HCT116 (cell line): ENCODE measurements around the gene OSBP2. TPM values are rescaled to one million over a fixed set of nuclear protein-coding genes. Genes with fewer than 3 reads are reported as not detected.

ENCODE experiments used
- ATAC-seq: fragments of 200-7000 bp; cut with Tn5 transposase; 2 replicates; pipeline ENCODE4 v1.9.1; 2020; ENCODE audit warnings: mild to moderate bottlenecking, moderate library complexity
- BruUV-seq: library from RNA; stranded (reverse); fragments of 400-500 nt; replicated peaks from 2 replicates; lab custom pipeline; 2021; lab: Mats Ljungman, UMichigan
- CTCF ChIA-PET: fragments of 300-600 bp; sonication (Branson Sonifier 250); formaldehyde crosslinking; loops from one replicate; lab custom pipeline; 2021; ENCODE audit warnings: antibody characterized with exemption; lab: Charles Lee
- POLR2A ChIA-PET: fragments of 300-600, 350-600 bp; sonication (Branson Sonifier 250); formaldehyde crosslinking; loops from one replicate; lab custom pipeline; 2021; ENCODE audit warnings: antibody characterized with exemption; lab: Charles Lee
- RAD21 ChIA-PET, 2 experiments: fragments of 300-600 bp; sonication (Branson Sonifier 250); formaldehyde crosslinking; loops; one replicate each; lab custom pipeline; 2023; ENCODE audit warnings: low total read pairs in 2 of 2; ENCODE audit not compliant: uncharacterized antibody in 2 of 2, unreplicated experiment in 2 of 2, low non-redundant PET in 1 of 2; lab: Charles Lee
- DNase-seq: peaks from one replicate; pipeline ENCODE4 v3.0.0-alpha.2; 2010; ENCODE audit warnings: low read depth, low spot score
- H2AFZ ChIP-seq: fragments of 200-600 bp; shearing (Covaris generic), sonication (generic); 2 replicates; pipeline ENCODE4 v1.6.1; 2017; ENCODE audit warnings: low read depth, mixed run types, mixed read lengths, antibody characterized with exemption, low read length; ENCODE audit not compliant: poor library complexity, severe bottlenecking
- H3K27ac ChIP-seq: 2 replicates; pipeline ENCODE4 v1.5.1; 2012; ENCODE audit warnings: low read depth, low read length
- H3K27me3 ChIP-seq: fragments of 200-600 bp; sonication (generic); 2 replicates; pipeline ENCODE4 v1.6.1; 2016; ENCODE audit warnings: mixed run types, low read length, mixed read lengths; ENCODE audit not compliant: insufficient read depth
- H3K36me3 ChIP-seq, 2 experiments: fragments of 200-500 bp in 1 of 2; fragments of 200-600 bp in 1 of 2; sonication (Bioruptor generic) in 1 of 2; sonication (generic) in 1 of 2; 2 replicates each; pipeline versions ENCODE4 v1.5.1 to v1.6.1; 2014 to 2016; ENCODE audit warnings: low read length in 2 of 2, inconsistent platforms in 1 of 2, mixed read lengths in 1 of 2, mixed run types in 1 of 2; ENCODE audit not compliant: insufficient read depth in 2 of 2, control insufficient read depth in 1 of 2
- H3K4me1 ChIP-seq, 2 experiments: fragments of 200-600 bp in 1 of 2; sonication (generic) in 1 of 2; 2 replicates each; pipeline versions ENCODE4 v1.5.1 to v1.6.1; 2012 to 2017; ENCODE audit warnings: low read length in 2 of 2, inconsistent platforms in 1 of 2, mild to moderate bottlenecking in 1 of 2, mixed read lengths in 1 of 2, mixed run types in 1 of 2, moderate library complexity in 1 of 2; ENCODE audit not compliant: insufficient read depth in 2 of 2, control insufficient read depth in 1 of 2
- H3K4me2 ChIP-seq: fragments of 200-600 bp; sonication (generic); 2 replicates; pipeline ENCODE4 v1.6.1; 2017; ENCODE audit warnings: mixed run types, low read length, mixed read lengths
- H3K4me3 ChIP-seq, 2 experiments: fragments of 200-600 bp in 1 of 2; sonication (generic) in 1 of 2; replicated peaks in 1 of 2; 2 replicates each; pipeline ENCODE4 v1.5.1; 2011 to 2016; ENCODE audit warnings: low read length in 2 of 2, control low read depth in 1 of 2, low read depth in 1 of 2, mild to moderate bottlenecking in 1 of 2, mixed read lengths in 1 of 2, mixed run types in 1 of 2
- H3K79me2 ChIP-seq: fragments of 200-600 bp; sonication (generic); 2 replicates; pipeline ENCODE4 v1.6.1; 2017; ENCODE audit warnings: mild to moderate bottlenecking, mixed run types, low read length, moderate library complexity, mixed read lengths; ENCODE audit not compliant: insufficient read depth
- H3K9ac ChIP-seq: fragments of 200-600 bp; sonication (generic); 2 replicates; pipeline ENCODE4 v1.6.1; 2016; ENCODE audit warnings: low read length, mixed read lengths
- H3K9me2 ChIP-seq: fragments of 200-600 bp; sonication (generic), shearing (Covaris generic); 2 replicates; pipeline ENCODE4 v1.6.1; 2017; ENCODE audit warnings: mixed run types, mild to moderate bottlenecking, moderate library complexity; ENCODE audit not compliant: insufficient read depth
- H3K9me3 ChIP-seq, 2 experiments: fragments of 200-500 bp in 1 of 2; fragments of 200-600 bp in 1 of 2; sonication (Bioruptor generic) in 1 of 2; sonication (generic) in 1 of 2; 2 replicates each; pipeline ENCODE4 v1.6.1; 2014 to 2017; ENCODE audit warnings: low read length in 2 of 2, mixed read lengths in 2 of 2, inconsistent platforms in 1 of 2, low read depth in 1 of 2, mild to moderate bottlenecking in 1 of 2, mixed run types in 1 of 2, moderate library complexity in 1 of 2; ENCODE audit not compliant: control insufficient read depth in 1 of 2, insufficient read depth in 1 of 2
- H4K20me1 ChIP-seq: fragments of 200-600 bp; sonication (generic), shearing (Covaris generic); 2 replicates; pipeline ENCODE4 v1.6.1; 2017; ENCODE audit warnings: mixed run types, mild to moderate bottlenecking, moderate library complexity; ENCODE audit not compliant: insufficient read depth
- ATF3 ChIP-seq: IDR thresholded peaks from 2 replicates; pipeline ENCODE4 v1.6.1; 2012
- CBX3 ChIP-seq: IDR thresholded peaks from 2 replicates; pipeline ENCODE4 v1.6.1; 2012; ENCODE audit warnings: low read depth
- CEBPB ChIP-seq: IDR thresholded peaks from 2 replicates; pipeline ENCODE4 v1.6.1; 2012; ENCODE audit warnings: low read depth
- EGR1 ChIP-seq: IDR thresholded peaks from 2 replicates; pipeline ENCODE4 v1.6.1; 2012; ENCODE audit warnings: low read depth
- ELF1 ChIP-seq: IDR thresholded peaks from 2 replicates; pipeline ENCODE4 v1.6.1; 2012; ENCODE audit warnings: low read depth, borderline replicate concordance
- EZH2 ChIP-seq: fragments of 200-600 bp; sonication (generic); IDR thresholded peaks from 2 replicates; pipeline ENCODE4 v1.6.1; 2017; ENCODE audit warnings: antibody characterized with exemption, mixed run types
- FOSL1 ChIP-seq: IDR thresholded peaks from 2 replicates; pipeline ENCODE4 v1.6.1; 2012; ENCODE audit warnings: low read depth
- JUND ChIP-seq: IDR thresholded peaks from 2 replicates; pipeline ENCODE4 v1.6.1; 2012
- MAX ChIP-seq: IDR thresholded peaks from 2 replicates; pipeline ENCODE4 v1.6.1; 2012
- POLR2A ChIP-seq: IDR thresholded peaks from 2 replicates; pipeline ENCODE4 v1.7.0; 2011; ENCODE audit warnings: borderline replicate concordance; ENCODE audit not compliant: insufficient read depth, insufficient read length; ENCODE audit errors: extremely low read depth
- POLR2AphosphoS5 ChIP-seq: IDR thresholded peaks from 2 replicates; pipeline ENCODE4 v1.6.1; 2011; ENCODE audit warnings: mild to moderate bottlenecking, low read depth, low read length, moderate library complexity
- RAD21 ChIP-seq: IDR thresholded peaks from 2 replicates; pipeline ENCODE4 v1.6.1; 2012; ENCODE audit warnings: low read depth, mild to moderate bottlenecking
- SP1 ChIP-seq: IDR thresholded peaks from 2 replicates; pipeline ENCODE4 v1.6.1; 2012; ENCODE audit warnings: low read depth
- TCF7L2 ChIP-seq: IDR thresholded peaks from 2 replicates; pipeline ENCODE4 v1.7.0; 2011; ENCODE audit warnings: borderline replicate concordance, inconsistent platforms; ENCODE audit not compliant: insufficient read depth, insufficient read length; ENCODE audit errors: extremely low read depth
- ZBTB33 ChIP-seq: IDR thresholded peaks from 2 replicates; pipeline ENCODE4 v1.6.1; 2011; ENCODE audit warnings: mild to moderate bottlenecking, low read length, moderate library complexity; ENCODE audit not compliant: insufficient replicate concordance; ENCODE audit errors: extremely low read depth
- ZNF274 ChIP-seq: fragments of 200-500 bp; sonication (Bioruptor generic); IDR thresholded peaks from 2 replicates; pipeline ENCODE4 v1.6.1; 2014; ENCODE audit warnings: mild to moderate bottlenecking, low read depth, low read length, inconsistent platforms
- intact Hi-C: fragments of 100-400 bp; cut with micrococcal nuclease; formaldehyde crosslinking; loops from 2 replicates; pipeline ENCODE4 v1.10.0; 2022
- total RNA-seq: library from RNA; stranded (reverse); gene quantifications from one replicate; pipeline ENCODE4 v1.2.1, GENCODE V29; 2021; ENCODE audit not compliant: unreplicated experiment
- TF ChIP-seq, protein P1 (sequence below): IDR thresholded peaks from 2 replicates; pipeline ENCODE4 v1.6.1; 2012; ENCODE audit warnings: low read depth

Gene OSBP2
- total RNA-seq, 1 experiment from 2014 or later, result 12.9 TPM

DNA sequence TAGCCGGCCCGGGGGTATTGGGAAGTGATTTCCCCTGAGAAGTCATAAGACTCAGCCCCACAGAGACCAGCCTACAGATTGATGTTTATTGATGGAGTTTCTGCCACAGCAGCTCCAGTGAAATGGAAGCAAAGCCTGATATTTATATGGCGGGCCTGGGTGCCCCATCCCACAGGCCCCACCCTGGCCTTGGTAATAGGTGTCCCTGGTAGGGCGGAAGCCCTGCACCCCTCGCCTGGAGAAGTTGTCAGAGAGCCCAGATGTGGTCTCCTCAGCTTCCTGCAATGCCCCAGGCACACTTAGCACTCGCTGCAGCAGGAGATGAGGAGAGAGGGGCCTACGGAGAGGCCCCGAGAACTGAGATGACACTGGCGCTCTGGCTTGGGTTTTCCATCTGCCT, 166.5 kb downstream of the OSBP2 start (continued):
- TF ChIP-seq, protein P1, sequence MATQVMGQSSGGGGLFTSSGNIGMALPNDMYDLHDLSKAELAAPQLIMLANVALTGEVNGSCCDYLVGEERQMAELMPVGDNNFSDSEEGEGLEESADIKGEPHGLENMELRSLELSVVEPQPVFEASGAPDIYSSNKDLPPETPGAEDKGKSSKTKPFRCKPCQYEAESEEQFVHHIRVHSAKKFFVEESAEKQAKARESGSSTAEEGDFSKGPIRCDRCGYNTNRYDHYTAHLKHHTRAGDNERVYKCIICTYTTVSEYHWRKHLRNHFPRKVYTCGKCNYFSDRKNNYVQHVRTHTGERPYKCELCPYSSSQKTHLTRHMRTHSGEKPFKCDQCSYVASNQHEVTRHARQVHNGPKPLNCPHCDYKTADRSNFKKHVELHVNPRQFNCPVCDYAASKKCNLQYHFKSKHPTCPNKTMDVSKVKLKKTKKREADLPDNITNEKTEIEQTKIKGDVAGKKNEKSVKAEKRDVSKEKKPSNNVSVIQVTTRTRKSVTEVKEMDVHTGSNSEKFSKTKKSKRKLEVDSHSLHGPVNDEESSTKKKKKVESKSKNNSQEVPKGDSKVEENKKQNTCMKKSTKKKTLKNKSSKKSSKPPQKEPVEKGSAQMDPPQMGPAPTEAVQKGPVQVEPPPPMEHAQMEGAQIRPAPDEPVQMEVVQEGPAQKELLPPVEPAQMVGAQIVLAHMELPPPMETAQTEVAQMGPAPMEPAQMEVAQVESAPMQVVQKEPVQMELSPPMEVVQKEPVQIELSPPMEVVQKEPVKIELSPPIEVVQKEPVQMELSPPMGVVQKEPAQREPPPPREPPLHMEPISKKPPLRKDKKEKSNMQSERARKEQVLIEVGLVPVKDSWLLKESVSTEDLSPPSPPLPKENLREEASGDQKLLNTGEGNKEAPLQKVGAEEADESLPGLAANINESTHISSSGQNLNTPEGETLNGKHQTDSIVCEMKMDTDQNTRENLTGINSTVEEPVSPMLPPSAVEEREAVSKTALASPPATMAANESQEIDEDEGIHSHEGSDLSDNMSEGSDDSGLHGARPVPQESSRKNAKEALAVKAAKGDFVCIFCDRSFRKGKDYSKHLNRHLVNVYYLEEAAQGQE, result no peak
- TF ChIP-seq RAD21 (no peak), ATF3 (no peak), FOSL1 (no peak), ZNF274 (no peak), CEBPB (no peak)
- TF ChIP-seq, all 23 proteins: peak for 0

- ChIA-PET POLR2A (no interaction called here), CTCF (no interaction called here), RAD21 (no interaction called here)
- Histone ChIP-seq H3K4me3 (no peak overlapping the region), H3K4me1 (no peaks in the 10 kb centered on the region), H3K4me2 (no peak overlapping the region), H2AFZ (no peak overlapping the region), H3K27ac (no peak overlapping the region), H3K9me2 (no peaks in the 10 kb centered on the region), H3K36me3 (no peaks in the 10 kb centered on the region), H3K9ac (no peak overlapping the region), H3K27me3 (no peaks in the 10 kb centered on the region), H4K20me1 (no peaks in the 10 kb centered on the region), H3K9me3 (no peaks in the 10 kb centered on the region), H3K79me2 (no peaks in the 10 kb centered on the region)
- intact Hi-C loops, result no loop called here
- DNase-seq, result no peak
- ATAC-seq, result no peak
- BruUV-seq, result no TSS peak
- TF ChIP-seq POLR2A, result no peak
- TF ChIP-seq ZBTB33, result no peak
- TF ChIP-seq CBX3, result no peak
- no peak for TF ChIP-seq EZH2
- TF ChIP-seq MAX, result no peak
- TF ChIP-seq ELF1, result no peak
- TF ChIP-seq EGR1, result no peak
- TF ChIP-seq SP1, result no peak
- TF ChIP-seq ATF3, result no peak
- TF ChIP-seq TCF7L2, result no peak
- TF ChIP-seq JUND, result no peak
- TF ChIP-seq POLR2AphosphoS5, result no peak
- no peak for TF ChIP-seq RAD21
These were observed 167.2 kb downstream of the OSBP2 start for GRCh38 chr22:30861688-30862552.
